NCI-H146 treated with DMSO at 0.1 percent for 48 hours (cell line): Measurements from ENCODE around the gene ATG9B.

Experiments
- DNase-seq: peaks from one replicate; lab custom pipeline; 2025; ENCODE audit not compliant: unreplicated experiment; lab: John Stamatoyannopoulos, UW

ATG9B gene

DNA sequence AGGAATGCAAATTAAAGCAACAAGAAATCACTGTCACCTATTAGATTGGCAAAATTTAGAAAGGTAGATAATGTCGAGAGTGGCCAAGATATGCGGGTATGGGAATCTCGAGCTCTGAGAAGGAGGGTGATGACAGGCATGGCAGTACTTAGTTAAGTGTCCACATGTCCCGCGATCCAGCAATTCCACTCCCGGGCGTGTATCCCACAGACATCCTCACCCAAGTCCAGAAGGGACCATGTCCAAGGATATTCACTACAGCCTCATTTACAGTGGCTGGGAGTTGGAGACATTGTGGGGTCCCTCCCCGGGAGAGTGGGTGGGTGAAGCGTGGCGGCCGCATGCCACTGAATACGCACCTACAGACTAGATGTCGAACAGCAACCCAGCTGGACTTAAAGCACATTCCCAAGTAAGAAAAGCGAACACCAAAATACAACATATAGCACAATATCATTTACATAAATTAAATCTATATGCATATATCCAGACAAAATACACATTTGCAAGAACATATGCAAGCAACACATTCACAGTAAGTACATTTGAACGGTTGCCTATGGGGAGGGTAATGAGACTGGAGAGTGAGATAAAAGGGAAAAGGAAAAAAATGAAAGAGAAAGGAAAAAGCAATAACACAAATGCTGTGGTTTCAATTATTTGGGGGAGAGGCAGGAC, 56.1 kb downstream of the ATG9B start:
- DNase-seq = no peak

DNA sequence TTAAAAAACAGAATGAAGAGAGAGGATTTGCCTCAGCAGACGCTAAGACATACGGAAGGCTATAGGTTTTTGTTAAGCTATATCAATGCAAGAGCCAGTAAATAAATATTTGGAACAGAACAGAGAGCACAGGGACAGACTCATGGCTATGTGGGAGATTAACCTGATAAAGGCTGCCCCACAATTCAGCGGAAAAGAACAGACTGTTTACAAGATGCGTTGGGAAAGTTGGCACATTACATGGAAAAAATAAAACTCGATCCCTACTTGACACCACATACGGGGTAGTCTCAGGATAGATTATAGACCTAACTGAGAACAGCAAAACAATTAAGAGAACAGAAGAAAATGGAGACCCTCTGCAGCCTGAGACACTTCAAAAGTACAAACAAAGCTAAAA, 56.9 kb downstream of the ATG9B start:
- DNase-seq = no peak

DNA sequence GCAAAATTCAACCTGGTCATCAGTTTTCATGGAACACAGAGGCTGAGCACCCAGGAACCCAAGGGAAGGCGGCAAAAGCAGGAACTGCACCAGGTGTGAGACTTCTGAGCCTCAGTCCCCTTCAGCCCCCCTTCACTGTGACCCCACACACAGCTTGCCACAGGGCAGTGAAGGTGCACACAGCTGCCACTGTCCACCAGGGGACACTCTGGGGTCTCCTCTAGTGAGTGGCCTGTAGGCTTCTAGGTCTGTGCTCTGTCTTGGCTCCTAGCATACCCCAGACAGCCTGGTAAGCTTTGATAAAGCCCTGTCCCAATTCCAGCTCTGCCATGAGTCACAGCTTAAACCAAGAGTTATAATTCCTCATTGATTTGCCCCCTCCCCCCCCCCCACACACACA, 58.3 kb downstream of the ATG9B start:
- DNase-seq = no peak

DNA sequence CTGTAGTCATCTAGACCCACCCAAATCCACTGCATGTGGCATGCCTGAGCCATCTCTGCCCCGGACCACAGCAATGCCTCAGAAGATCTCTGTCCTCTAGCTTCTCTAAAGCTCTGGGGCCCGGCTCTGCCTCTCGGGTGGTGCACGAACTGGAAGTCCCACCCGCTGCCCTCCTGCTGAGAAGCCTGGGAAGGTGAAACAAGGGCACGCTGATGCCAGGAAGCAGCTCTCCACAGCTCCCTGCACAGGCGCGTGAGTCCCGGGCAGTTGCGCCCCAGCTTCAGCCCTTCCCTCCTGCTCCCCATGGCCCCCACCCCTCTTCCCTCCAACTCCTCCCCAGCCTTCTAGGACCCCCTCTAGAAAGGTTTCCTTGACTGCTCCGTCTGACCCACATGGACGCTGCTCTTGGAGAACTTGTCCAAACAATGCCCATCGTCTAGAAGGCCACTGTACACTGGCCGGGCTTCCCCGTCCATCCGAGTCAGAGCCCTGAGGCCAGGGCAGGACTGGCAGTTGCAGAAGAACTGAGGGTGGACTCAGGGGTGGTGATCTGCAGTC, 58.9 kb downstream of the ATG9B start:
- no peak for DNase-seq
